Sigmoid colon (tissue), 4 donors: ENCODE results near the gene UNC80.

Experiments used
- CTCF ChIP-seq, 4 experiments: fragments of 450-650 bp in 3 of 4; fragments of 200-600 bp in 1 of 4; IDR thresholded peaks; one replicate each; pipeline ENCODE4 v1.5.1; 2016 to 2019; ENCODE audit warnings: antibody characterized with exemption in 4 of 4, mild to moderate bottlenecking in 3 of 4, moderate library complexity in 2 of 4
- EP300 ChIP-seq, 4 donors: sonication (generic); formaldehyde crosslinking; IDR thresholded peaks; one replicate each; pipeline ENCODE4 v1.6.1; 2017; ENCODE audit warnings: antibody characterized with exemption in 4 of 4
- POLR2A ChIP-seq, 2 donors: fragments of 450-650 bp; IDR thresholded peaks; one replicate each; pipeline ENCODE4 v1.6.1; 2016; ENCODE audit warnings: antibody characterized with exemption in 2 of 2, mild to moderate bottlenecking in 2 of 2, moderate library complexity in 2 of 2
- POLR2AphosphoS5 ChIP-seq, 4 donors: sonication (generic); formaldehyde crosslinking; IDR thresholded peaks; one replicate each; pipeline ENCODE4 v1.6.1; 2017; ENCODE audit warnings: antibody characterized with exemption in 4 of 4

GRCh38 chr2:209772290-209772685, 656 bp downstream of the UNC80 start:
- no peak for TF ChIP-seq POLR2A (IDR thresholded peaks at IDR 0.05)
- no peak for TF ChIP-seq CTCF (IDR thresholded peaks at IDR 0.05)
- no peak for TF ChIP-seq POLR2AphosphoS5 (IDR thresholded peaks at IDR 0.05)
- no peak for TF ChIP-seq EP300 (IDR thresholded peaks at IDR 0.05)
